Measurements from ENCODE around the gene PRKCE. TPM values are rescaled to one million over a fixed set of nuclear protein-coding genes. Genes with fewer than 3 reads are reported as not detected.

Gene PRKCE
- total and polyA plus RNA-seq, 2 donors (not counting 3 experiments of a cell fraction or from before 2014, with no cell fraction given): 27.9 to 33.9 TPM

DNA sequence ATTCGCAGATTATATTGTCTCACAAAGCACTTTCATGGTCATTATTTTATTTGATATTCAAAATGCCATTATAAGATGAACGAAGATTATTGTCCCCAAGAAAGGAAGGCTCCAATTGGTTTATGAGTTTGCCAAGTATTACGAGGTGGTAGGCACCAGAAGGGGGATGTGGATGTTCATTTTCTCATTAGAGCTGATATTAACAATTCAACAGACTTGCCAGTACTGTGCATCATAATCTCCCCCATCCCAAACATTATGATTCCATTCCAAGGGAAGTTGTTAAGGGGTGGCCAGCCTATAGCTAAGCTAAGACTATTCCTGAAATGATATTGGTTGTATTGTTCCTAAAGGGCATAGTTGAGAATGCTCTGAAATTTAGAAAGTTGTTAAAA, 257.7 kb downstream of the PRKCE start:
- dilution Hi-C loops (cut with MboI; ENCODE audit: extremely low pct_ligation_motif_present, low sequenced_read_pairs): no loop called here
- H3K27me3 ChIP-seq (ENCODE audit: control insufficient read depth in 2 of 2, insufficient read depth in 2 of 2, low read length in 2 of 2): no peaks in the 10 kb centered on the region
- H3K9me1 ChIP-seq (replicated peaks; ENCODE audit: control insufficient read depth, extremely low read depth, insufficient read depth, low read length): no peaks in the 10 kb centered on the region
- H3K4me1 ChIP-seq (ENCODE audit: control insufficient read depth, extremely low read depth, insufficient read depth, low read length): no peaks in the 10 kb centered on the region
- H3K36me3 ChIP-seq (ENCODE audit: control insufficient read depth in 2 of 2, extremely low read depth in 1 of 2, insufficient read depth in 2 of 2, low read length in 2 of 2): no peaks in the 10 kb centered on the region
- intact Hi-C loops (cut with micrococcal nuclease): no loop called here
- BruUV-seq (replicated peaks): no TSS peak
- DNase-seq (ENCODE audit: low read depth, low spot score) (no peak), FAIRE-seq (no peak)
- no peak overlapping the region for H3K4me2 ChIP-seq (ENCODE audit: insufficient read depth, low read length)
- H3K27ac ChIP-seq (ENCODE audit: insufficient read depth, low read depth, low read length): no peak overlapping the region
- H3K4me3 ChIP-seq (replicated peaks in 1 of 3; ENCODE audit: insufficient read depth in 1 of 3, low read depth in 1 of 3, low read length in 3 of 3): no peak overlapping the region
- H3K9me3 ChIP-seq (replicated peaks; ENCODE audit: control insufficient read depth, insufficient read depth, low read length): no peaks in the 10 kb centered on the region
- TF ChIP-seq POLR2AphosphoS5 (IDR thresholded peaks at IDR 0.05; ENCODE audit: insufficient read depth, low read depth, low read length) (no peak), CTCF (IDR thresholded peaks at IDR 0.05; ENCODE audit: extremely low read depth in 1 of 2, insufficient read depth in 1 of 2, low read depth in 1 of 2, low read length in 2 of 2) (no peak), EZH2 (IDR thresholded peaks at IDR 0.05; ENCODE audit: borderline replicate concordance, low read depth, low read length, severe bottlenecking) (no peak), MAX (IDR thresholded peaks at IDR 0.05; ENCODE audit: insufficient read depth, insufficient read length) (no peak)
- no peaks in the 10 kb centered on the region for H4K20me1 ChIP-seq (replicated peaks; ENCODE audit: control insufficient read depth, extremely low read depth, insufficient read depth, low read length)
- H3K9ac ChIP-seq (replicated peaks; ENCODE audit: extremely low read depth, insufficient read depth, low read length): no peak overlapping the region
- no peaks in the 10 kb centered on the region for H3K79me2 ChIP-seq (ENCODE audit: control insufficient read depth, insufficient read depth, low read length)
- no peak overlapping the region for H2AFZ ChIP-seq (ENCODE audit: low read depth, low read length)
- ChIA-PET CTCF (no interaction called here), POLR2A (no interaction called here)

GRCh38 chr2:45909677-45910191, 258.3 kb downstream of the PRKCE start:
- H3K9me1 ChIP-seq (replicated peaks; ENCODE audit: control insufficient read depth, extremely low read depth, insufficient read depth, low read length): no peaks in the 10 kb centered on the region
- ChIA-PET POLR2A (no interaction called here), CTCF (no interaction called here)
- no peak for DNase-seq (ENCODE audit: low read depth, low spot score)
- H3K4me1 ChIP-seq (ENCODE audit: control insufficient read depth, extremely low read depth, insufficient read depth, low read length): no peaks in the 10 kb centered on the region
- no peak for FAIRE-seq
- no peaks in the 10 kb centered on the region for H3K27me3 ChIP-seq (ENCODE audit: control insufficient read depth in 2 of 2, insufficient read depth in 2 of 2, low read length in 2 of 2)
- no peaks in the 10 kb centered on the region for H3K79me2 ChIP-seq (ENCODE audit: control insufficient read depth, insufficient read depth, low read length)
- H3K36me3 ChIP-seq (ENCODE audit: control insufficient read depth in 2 of 2, extremely low read depth in 1 of 2, insufficient read depth in 2 of 2, low read length in 2 of 2): no peaks in the 10 kb centered on the region
- no TSS peak for BruUV-seq (replicated peaks)
- H3K9me3 ChIP-seq (replicated peaks; ENCODE audit: control insufficient read depth, insufficient read depth, low read length): no peaks in the 10 kb centered on the region
- no peak overlapping the region for H3K9ac ChIP-seq (replicated peaks; ENCODE audit: extremely low read depth, insufficient read depth, low read length)
- dilution Hi-C loops (cut with MboI; ENCODE audit: extremely low pct_ligation_motif_present, low sequenced_read_pairs): no loop called here
- no peaks in the 10 kb centered on the region for H4K20me1 ChIP-seq (replicated peaks; ENCODE audit: control insufficient read depth, extremely low read depth, insufficient read depth, low read length)
- intact Hi-C loops (cut with micrococcal nuclease): no loop called here
- H3K4me3 ChIP-seq (replicated peaks in 1 of 3; ENCODE audit: insufficient read depth in 1 of 3, low read depth in 1 of 3, low read length in 3 of 3): no peak overlapping the region
- no peak overlapping the region for H3K27ac ChIP-seq (ENCODE audit: insufficient read depth, low read depth, low read length)
- no peak for TF ChIP-seq CTCF (IDR thresholded peaks at IDR 0.05; ENCODE audit: extremely low read depth in 1 of 2, insufficient read depth in 1 of 2, low read depth in 1 of 2, low read length in 2 of 2)
- no peak overlapping the region for H3K4me2 ChIP-seq (ENCODE audit: insufficient read depth, low read length)
- H2AFZ ChIP-seq (ENCODE audit: low read depth, low read length): no peak overlapping the region
